Dedifferentiated amniotic fluid mesenchymal stem cell (primary cell): ENCODE measurements around the gene NEK1.
"Not testable (repeated sequence)": the region's sequence is repeated elsewhere in the genome, so short reads cannot be mapped to it uniquely, and the experiment has no call there.

Experiments
- DNase-seq: peaks from one replicate; pipeline ENCODE4 v3.0.0-alpha.2; 2016; ENCODE audit errors: extremely low spot score

Gene NEK1

DNA sequence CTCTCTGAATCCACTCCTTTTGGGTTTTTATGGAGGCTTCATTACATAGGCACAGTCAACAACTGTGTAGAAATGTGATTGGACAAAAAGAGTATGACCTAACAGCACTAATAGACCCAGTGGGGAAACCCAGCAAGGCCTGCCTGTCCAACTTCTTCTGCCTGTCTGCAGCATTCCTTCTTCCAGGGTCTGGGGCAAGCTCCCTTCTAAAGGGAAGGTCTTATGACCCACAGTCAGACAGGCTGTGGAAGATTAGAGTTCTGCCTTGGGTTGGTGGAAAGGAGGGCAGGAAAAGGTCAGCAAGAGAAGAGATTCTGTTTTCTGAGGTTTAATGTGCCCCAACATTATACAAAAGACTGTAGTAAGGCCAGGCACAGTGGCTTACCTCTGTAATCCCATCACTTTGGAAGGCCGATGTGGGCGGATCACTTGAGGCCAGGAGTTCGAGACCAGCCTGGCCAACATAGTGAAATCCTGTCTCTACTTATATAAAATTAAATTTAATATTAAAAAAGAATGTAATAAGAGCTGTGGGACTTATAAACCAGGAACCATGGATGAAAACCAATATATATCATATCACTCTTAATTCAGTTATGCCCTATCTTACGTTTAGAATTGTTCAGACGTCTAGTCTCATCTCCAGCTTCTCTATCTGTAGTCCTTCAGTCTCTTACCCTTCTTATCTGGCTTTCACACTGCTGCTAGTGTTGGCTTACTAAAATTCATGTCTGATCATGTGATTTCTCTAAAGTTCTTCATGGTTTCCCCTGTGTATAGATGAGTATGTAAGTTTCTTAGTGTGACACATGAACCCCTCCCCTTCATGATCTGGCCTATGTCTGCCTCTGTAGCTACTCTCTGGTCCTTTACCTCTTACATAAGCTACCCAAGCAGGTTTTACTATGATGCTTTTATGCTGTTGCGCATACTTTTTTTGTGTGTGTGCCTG is 14.2 kb upstream of the NEK1 start:
- DNase-seq, result no peak

DNA sequence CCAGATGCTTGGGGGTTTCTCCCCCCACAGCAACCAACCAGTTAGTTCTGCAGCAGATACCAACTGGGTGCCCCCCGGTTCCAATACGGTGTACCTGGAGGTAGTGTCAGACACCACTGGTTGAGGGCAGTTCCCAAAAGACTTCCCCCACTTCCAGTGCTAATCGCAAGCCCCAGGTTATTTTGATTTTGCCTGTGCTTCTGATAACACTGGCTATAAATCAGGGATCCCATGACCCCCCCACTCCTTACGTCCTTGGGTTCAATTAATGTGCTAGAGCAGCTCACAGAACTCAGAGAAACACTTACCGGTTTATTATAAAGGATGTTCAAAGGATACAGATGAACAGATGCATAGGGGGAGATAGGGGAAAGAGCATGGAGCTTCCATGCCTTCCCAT is 13.5 kb upstream of the NEK1 start:
- no peak for DNase-seq

DNA sequence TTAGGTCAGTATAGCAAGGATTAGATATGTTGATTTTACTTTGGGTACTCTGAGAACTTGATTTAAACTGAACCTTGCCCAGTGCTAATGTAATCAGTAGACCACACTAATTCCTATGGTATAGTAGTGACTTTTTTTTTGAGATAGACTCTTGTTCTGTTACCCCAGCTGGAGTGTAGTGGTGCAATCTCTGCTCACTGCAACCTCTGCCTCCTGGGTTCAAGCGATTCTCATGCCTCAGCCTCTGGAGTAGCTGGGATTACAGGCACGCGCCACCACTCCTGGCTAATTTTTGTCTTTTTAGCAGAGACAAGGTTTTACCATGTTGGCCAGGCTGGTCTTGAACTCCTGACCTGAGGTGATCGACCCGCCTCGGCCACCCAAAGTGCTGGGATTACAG is 11.6 kb upstream of the NEK1 start:
- not testable (repeated sequence) for DNase-seq

DNA sequence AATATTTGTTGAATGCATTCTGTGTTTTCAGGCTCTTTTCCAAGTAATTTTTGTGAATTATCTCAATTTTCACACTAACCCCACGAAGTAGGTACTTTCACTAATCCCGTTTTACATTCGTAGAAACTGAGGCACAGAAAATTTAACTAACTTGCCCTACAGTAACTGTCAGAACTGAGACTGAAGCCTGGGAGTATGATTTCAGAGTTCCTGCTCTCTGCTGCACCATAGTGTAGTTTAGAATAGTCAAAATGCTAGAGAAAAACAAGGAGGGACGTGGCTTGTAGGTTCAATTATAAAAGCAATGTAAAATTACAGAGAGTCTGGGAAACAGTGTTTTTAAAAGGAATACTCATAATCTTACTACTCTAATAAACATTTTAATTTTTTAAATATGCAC is 10.2 kb upstream of the NEK1 start:
- no peak for DNase-seq

DNA sequence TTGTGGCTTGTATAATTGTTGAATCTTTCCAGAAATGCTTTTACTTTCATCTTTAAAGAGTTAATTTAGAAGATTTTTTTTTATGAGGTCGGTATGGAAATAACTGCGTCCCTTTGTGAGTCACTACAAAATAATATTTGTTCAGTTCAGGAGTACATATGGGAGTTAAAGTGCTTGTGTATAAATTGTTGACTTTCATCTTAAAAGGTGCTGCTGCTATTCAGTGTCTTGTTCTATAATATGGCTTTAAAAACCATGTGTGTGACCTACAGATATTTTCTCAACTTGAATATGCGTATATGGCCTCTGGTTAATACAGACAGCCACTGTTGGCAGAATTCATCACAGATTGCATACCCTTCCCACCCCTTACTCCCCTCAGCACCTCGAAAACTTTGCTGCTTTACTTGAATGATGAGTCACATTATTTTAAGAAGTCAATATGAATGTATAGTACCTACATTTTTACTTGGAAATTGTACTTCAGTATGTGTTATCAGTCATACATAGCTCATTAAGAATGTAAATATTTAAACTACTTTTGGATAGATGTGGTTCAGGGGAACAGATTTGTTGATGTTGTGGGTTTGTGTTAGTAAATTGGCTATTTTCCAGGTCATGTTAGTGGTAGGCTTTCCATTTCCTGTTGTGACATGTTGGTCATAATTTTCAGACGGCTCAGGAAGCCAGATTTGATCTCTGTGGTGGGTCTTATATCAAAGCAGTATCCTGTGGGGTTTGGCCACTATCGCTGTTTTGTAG is 9.5 kb upstream of the NEK1 start:
- no peak for DNase-seq

DNA sequence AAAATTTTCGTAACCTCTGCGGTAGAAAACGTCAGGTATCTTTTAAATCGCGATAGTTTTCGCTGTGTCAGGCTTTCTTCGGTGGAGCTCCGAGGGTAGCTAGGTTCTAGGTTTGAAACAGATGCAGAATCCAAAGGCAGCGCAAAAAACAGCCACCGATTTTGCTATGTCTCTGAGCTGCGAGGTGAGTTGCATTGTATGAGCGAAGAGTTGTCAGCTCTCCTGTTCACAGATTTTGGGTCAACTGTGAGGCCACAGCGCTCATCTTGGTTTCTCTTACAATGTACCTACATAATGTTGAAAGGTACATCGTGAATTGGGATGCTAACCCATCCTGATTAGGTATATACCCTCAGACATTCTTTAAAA is 8.5 kb upstream of the NEK1 start:
- DNase-seq, result no peak

DNA sequence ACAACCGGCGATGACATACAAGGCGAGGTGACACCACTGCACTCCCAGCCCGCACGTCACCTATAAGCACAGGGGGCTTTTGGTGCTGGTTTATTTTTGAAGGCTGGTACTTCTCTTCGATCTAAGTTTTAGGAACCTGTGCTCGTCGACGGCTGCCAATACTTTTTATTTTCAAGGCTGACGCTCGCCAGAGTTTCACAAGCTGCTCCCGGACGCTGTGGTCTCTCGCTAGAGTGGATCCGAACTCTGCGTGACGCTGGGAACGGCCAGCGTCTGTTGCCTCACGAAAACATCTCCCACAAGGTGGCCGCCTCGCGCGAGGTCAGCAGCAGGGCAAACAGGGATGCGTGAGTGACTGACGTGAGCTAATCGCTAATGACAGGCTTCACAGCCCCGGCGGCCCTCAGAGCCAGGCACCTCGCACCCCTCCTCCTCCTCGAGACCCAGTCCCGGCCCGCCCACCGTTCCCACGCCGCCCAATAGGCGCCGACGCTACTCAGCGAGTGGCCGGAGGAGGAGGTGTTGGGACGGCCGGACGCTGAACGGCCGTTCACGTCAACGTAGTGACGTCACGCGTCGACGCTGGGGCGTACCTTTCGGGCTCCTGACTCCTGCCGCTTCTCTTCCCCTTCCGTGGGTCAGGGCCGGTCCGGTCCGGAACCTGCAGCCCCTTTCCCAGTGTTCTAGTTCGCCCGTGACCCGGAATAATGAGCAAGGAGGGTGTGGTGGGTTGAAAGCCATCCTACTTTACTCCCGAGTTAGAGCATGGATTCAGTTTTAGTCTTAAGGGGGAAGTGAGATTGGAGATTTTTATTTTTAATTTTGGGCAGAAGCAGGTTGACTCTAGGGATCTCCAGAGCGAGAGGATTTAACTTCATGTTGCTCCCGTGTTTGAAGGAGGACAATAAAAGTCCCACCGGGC is 7.8 kb upstream of the NEK1 start, which contains the start of gene CLCN3:
CLCN3 (plus strand) TSS at position 621 of the 922 bp plus-strand sequence. CDS start 15,351 bp downstream, outside the sequence.
- DNase-seq, result peak; percentile 94

DNA sequence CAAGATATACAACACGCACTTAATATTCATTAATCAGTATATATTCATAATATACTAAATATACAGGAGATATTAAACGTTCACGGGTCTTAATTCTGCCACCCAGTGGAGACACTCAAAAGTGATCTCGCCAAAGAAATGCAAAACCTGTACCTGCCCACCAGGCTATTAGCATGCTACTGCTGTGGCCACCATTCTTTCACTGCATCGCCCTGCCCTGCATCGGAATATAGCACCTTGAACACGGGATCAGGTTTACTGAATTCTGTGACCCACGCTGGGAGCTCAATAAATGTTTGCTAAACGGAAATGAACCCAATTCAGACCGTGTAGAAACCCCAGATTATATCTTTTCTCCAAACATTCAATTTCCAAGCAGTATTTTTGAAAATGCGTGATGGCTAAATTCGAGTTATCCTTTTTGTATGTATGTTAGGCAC is 7.2 kb upstream of the NEK1 start:
- DNase-seq, result peak; percentile 40

DNA sequence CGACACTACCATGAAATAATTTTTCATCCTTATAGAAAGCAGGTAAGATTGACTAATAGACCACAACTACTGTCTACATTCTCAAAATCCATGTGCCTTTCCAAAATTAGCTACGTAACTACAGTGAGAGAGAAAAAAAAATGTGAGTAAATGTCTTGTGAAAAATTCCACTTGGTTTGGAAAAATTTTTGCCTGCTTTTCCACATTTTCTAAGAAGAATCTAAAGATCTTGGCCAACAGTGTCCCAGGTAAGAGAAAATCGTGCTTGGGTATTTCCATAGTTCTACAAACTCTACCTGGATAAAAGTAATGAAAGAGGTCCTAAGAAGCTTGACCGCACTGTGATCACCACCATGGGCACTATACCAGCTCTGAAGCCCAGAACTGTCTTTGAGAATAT is 6.6 kb upstream of the NEK1 start:
- no peak for DNase-seq

DNA sequence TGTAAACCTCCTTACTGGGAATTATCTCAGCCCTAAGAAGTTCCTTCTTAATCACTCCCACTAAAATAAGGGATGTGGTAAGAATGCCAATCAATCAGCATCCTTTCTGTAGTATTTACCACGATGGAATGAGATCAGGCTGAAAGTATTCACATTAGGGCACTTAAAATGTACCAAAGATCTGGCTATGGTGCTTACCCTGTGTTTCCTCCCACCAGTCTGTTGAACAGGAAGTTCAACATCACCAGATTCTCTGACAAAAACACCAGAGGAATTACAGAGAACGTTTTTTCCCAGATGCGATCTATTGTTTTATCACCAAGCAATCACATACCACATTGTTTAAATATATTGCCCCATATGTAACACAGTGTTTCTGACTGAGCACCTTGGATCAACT is 5.9 kb upstream of the NEK1 start:
- DNase-seq, result no peak

DNA sequence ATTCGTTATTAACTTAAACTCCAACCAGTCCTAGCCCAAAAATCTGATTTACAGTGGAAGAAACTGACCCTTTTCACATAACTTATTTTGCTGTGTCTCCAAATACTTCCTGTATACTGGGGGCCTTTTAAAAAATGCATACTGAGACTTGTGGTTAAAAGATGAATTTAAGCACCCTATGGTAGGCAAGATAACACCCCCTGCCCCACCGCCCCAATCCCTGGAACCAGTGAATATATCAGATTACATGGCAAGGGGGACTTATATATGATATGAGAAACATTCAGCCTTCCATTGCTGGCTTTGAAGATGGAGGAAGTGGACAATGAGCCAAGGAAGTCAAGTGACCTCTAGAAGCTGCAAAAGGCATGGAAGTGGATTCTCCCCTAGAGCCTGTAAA is 4.9 kb upstream of the NEK1 start:
- no peak for DNase-seq

DNA sequence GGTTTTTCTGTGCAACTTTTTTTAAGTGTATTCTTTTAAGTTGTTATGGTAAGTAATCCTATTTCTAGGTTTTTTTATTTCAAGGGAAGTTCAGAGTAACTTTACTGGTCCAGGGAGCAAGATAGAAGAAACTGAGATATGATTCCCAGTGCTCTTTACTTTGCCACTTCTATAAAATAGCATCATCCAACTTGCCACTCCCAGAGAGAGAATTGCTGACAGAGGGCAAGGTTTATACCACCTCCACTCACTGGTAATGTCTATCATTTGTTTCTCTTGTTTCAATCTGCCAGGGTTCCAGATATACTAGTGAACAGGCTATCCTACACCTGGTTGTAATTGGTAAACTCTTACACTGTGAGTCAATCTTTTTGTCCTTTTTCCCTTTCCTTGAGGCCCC is 4.5 kb upstream of the NEK1 start:
- no peak for DNase-seq

DNA sequence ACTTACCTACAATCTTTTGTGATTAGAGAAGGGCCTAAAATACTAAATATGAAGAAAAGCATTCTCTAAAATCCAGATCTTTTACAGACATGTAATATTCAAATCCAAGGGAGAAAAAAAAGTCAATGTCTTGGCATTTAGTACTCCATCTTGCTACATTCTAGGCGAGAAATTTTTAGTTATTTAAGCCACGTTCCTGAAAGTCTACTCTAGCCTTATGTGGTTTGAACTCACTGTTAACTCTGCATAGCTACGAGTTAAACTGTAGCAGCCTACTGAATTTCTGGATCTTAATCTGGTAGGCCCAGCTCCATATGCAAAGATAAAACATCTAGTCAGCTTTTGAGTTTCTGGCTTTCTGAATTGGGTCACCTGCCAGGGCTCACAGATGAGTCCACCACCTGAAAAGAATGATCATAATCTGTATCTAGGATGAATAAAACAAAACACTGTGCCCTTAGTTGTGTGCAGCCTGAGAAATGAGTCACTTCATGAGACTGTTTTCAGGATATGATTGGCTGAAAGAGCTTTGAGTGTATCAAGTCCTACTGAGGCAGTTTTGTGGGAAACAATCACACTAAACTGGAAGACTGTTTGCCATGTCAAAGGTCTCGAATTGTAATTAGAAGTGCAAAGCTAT is 3.2 kb upstream of the NEK1 start:
- DNase-seq, result no peak

DNA sequence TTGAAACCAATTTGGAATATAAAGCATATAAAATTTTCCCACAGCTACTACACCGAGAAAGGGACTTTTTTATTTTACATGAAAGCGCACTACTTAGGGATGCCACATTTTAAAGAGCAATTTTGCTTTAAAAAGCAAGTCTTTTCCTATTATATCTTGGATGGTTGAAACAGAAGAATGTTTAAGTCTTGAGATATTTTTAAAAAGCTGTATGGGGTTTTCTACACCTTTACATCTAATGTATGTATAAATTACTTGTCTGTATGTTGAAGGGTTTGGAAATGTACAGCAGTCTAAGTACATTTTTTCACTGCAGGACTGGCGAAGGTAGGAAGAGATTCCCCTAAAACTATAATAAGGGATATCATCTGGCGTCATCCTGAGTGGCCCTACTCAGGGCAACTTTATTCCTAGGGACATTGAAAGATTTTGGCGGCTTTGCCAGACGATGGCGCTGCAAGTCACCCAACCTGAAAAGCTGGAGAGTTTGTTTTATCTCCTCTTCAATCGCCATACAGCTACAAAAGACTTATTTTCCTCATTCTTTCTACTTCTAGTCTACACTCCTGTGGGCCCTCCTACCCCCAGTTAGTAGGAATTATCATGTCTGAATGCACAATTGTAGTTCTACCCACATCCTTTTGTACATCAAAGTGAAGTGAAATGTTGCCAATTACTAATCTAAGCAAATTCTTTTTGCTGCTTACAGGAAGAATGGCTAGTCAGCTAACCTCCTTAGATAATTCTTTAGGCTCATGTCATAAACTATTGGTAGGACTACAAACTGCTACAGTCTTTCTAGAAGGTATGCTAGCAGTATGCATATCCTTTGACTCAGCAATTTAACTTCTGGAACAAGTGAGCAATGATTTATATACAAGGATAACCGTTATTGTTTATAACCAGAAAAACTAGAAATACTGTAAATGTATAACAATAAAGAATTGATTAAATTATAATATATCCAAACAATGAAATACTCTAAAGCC is 782 bp upstream of the NEK1 start:
- peak; percentile 91 for DNase-seq

DNA sequence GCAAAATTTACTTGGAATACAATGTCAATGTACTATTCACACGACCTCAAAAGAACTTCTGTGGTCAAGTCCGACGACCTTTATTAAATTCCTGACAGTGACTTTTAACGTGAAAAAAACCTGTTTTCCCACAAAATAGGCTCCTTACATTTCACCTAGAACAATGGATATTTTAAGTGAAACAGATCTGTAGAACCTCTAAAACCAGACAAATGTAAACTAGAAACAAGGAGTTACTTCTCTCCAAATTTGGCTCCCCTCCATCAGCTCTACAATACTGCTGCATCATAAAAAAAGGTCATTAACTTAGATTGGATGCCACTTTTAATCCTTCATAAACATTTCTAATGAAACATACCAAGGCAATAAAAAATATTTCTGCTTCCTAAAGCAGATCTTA is 1.2 kb downstream of the NEK1 start:
- no peak for DNase-seq

DNA sequence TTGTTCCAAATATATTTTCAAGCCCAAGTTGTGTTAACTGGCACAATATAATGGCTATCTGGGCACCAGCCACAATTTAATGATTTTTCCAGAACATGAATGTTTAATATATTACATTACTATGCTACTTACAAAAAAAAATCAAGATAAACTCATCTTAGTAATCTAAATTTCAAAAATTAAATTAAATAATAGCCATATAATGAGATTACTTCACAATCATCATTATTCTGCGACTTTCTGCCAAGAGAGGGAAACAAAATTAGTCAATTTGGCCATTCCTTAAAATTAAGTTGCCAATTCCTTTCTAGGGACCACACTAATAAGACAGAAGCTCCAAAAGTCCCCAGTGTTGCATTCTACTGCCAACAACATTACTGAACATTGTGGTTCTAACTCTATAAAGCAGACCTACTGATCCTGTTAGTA is 7.5 kb downstream of the NEK1 start:
- no peak for DNase-seq

DNA sequence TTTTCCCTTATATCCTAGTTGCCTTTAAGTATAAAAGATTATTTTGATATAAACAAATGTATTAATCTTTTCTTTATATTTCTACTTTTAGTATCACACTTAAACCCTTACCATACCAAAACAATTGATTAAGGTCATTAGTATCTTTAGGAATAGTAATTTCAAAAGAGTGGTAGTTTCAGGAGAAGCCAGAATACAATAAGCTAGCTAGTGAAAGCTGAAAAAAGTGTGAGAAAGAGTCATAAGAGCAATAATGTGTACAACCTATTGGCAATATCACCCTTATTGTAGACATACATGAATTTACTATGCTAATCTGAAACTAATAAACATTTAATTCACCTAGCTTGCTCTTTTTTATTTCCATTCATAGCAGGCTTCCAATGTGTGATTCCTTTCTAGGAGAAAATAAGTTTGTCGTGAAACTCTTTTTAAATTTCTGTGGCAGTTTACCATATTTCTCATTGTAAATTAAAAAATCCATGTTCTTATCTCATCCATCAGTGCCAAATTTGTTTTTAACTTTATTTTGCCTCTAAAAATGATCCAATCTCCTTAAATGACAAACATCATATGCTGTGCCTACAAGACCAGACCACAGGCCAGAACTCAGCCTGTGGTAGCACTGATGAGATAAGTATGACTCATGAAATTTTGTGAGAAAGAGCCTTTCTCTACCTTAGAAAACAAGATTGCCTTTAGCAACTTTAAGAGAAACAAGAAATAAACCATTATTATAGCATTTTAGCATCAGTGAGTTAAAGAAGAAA is 8.1 kb downstream of the NEK1 start:
- peak; percentile 52 for DNase-seq

DNA sequence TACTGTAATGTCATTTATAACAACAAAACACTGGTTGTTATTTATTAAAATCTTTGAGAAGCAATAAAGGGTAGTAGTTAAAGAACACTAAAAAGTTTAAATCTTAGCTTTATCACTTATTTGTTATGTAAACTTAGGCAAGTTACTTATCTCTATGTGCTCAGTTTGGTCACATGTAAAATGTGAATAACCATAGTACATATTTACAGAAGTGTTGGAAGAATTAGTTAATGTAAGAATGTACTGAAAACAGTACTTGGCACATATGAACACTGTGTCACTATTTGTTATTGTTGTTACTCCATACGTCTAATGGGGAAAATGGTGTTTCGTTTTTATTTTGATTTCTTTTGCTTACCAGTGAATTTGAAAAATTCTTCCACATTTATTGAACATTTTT is 9.1 kb downstream of the NEK1 start:
- no peak for DNase-seq
